ENCODE data around the gene MPC1. TPM values are rescaled to one million over a fixed set of nuclear protein-coding genes. Genes with fewer than 3 reads are reported as not detected.

The MPC1 gene
- 10 to 100 TPM; 43.1 to 64.3 (median 59.5) TPM for total RNA-seq

DNA sequence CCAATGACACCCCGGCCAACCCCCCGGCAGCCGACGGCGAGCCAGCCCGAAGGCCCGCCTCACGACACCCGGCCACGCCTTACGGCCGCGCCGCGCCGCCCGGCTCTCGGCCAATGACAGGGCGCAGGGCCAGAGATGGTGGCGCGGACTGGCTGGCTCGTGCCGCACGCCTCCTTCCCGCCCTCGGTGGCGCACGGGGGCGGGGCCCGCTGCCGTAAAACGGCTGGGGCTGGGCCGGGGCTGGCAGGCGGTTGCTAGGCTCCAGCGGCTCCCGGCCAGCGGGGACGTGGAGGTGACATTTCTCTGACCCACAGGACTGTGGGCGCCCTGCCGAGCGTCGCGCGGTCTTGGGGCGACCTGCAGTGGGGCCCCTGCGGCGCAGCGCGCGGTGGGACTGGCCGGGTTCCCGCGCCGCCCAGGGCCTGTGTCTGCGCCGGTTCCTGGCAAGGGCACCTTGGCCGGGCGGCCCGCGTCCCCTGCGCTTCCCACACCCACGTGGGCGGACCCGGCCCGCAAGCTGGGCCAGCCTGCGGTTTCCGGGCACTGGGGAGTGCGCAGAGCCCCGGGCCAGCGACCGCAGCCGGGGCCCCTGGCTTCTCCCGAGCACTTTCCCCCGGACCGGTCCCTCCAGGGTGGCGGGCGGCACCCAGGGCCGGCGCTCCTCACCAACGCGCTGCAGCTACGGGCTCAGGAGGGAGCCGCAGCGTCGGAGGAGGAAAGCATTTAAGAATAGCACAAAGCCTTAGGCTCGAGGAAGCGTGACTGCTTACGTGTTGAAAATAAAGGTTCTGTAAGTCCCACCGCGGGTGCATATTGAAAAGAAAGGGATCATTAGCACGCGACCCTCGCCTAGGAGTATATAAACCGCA is at the start of gene MPC1:
TSS of gene MPC1 (minus strand) at position 8 of the 869 bp plus-strand sequence. CDS start 64 bp downstream, outside the sequence.
- no peak for TF ChIP-seq CTCF (IDR thresholded peaks at IDR 0.05)
- TF ChIP-seq POLR2A (IDR thresholded peaks at IDR 0.05): peak in 3 of 4 donors; percentile 30 to 83 (median 71)
- peak within 1 kb of the TSS; percentile 68 to 91 (median 80) for H3K4me3 ChIP-seq

DNA sequence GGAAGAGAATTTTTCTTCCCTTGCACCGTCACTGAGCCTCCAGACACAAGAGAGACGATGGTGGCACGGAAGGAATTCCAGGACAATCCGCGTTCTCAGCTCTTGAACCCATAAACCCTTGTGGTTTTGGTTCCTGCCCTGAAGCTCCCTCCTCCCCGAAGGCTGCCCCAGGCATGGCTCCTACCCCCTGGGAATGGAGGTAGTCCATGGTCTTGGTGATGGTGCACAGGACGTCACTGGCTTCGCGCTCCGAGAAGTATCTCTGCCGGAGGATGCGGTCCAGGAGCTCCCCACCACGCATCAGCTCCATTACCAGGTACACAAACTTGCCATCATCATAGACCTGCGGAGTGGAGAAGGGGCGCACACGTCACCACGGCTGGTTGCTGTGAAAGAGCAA is 47.5 kb upstream of the MPC1 start:
- 88 to 89% methylated on average over 9 to 11 of the region's 17 CpGs for WGBS, 2 donors
- Histone ChIP-seq H3K4me1 (peaks cover 0 to under 1% (median 0%) of the 10 kb centered on the region in 3 donors), H3K4me3 (no peak overlapping the region), H3K9me3 (no peaks in the 10 kb centered on the region), H3K27me3 (no peaks in the 10 kb centered on the region), H3K36me3 (peaks cover 0 to 38% (median 0%) of the 10 kb centered on the region in 3 donors), H3K27ac (no peak overlapping the region)
- DNase-seq: no peak
- intact Hi-C loops (cut with DNase I): loop anchor here (10.0 kb wide), 1 partner anchor 325 kb away; no protein-coding TSS in a partner anchor
- TF ChIP-seq CTCF (IDR thresholded peaks at IDR 0.05) (no peak), POLR2A (IDR thresholded peaks at IDR 0.05) (no peak)

More for the DNA sequence above, at the start of gene MPC1:
- intact Hi-C loops (cut with DNase I): loop anchor here (5.0 kb wide), 1 partner anchor 41 kb away; the partner anchor contains the start of gene SFT2D1
- WGBS, 2 donors: 0 to 3% methylated on average over 11 to 14 of the region's 94 CpGs
- Histone ChIP-seq H3K27me3 (no peaks in the 10 kb centered on the region), H3K27ac (peak within 1 kb of the TSS; percentile 90 to 96 (median 92)), H3K4me1 (peaks cover 4 to 16% (median 10%) of the 10 kb centered on the region in 3 donors), H3K9me3 (no peaks in the 10 kb centered on the region), H3K36me3 (no peaks in the 10 kb centered on the region)
- peak; percentile 75 for DNase-seq

DNA sequence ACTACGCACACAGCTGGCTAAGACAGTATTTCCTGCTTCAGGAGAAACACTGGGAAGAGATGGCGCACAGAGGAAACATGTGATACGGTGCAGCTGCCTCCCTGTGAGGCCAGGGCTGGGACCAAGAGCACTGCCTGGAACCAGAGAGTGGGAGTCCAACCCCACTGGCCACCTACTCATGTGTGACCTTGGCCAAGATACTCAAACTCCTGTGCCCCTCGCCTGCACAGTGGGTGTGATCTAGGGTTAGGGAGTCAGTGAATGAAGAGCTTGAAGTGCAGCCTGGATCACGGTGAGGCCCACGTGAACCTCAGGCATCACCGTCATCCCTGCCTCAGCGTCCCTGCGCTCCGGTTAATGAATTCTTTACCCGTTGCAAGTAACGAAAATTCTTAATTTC is 41.7 kb upstream of the MPC1 start:
- Histone ChIP-seq H3K27ac (no peak overlapping the region), H3K36me3 (peaks cover 0 to 51% (median 0%) of the 10 kb centered on the region in 3 donors), H3K9me3 (no peaks in the 10 kb centered on the region), H3K4me3 (no peak overlapping the region), H3K4me1 (peaks cover 0 to 6% (median 0%) of the 10 kb centered on the region in 3 donors), H3K27me3 (no peaks in the 10 kb centered on the region)
- 95 to 96% methylated on average over 11 to 12 of the region's 12 CpGs for WGBS, 2 donors
- intact Hi-C loops (cut with DNase I): no loop called here
- DNase-seq: no peak
- TF ChIP-seq CTCF (IDR thresholded peaks at IDR 0.05) (no peak), POLR2A (IDR thresholded peaks at IDR 0.05) (no peak)

- DNase-seq: no peak
- Histone ChIP-seq H3K27me3 (no peaks in the 10 kb centered on the region), H3K4me3 (no peak overlapping the region), H3K36me3 (peaks cover 0 to 53% (median 0%) of the 10 kb centered on the region in 3 donors), H3K27ac (no peak overlapping the region), H3K9me3 (no peaks in the 10 kb centered on the region), H3K4me1 (peaks cover 0 to 6% (median 0%) of the 10 kb centered on the region in 3 donors)
- intact Hi-C loops (cut with DNase I): no loop called here
- TF ChIP-seq POLR2A (IDR thresholded peaks at IDR 0.05) (no peak), CTCF (IDR thresholded peaks at IDR 0.05) (no peak)
- 83 to 98% methylated on average over 6 to 7 of the region's 7 CpGs for WGBS, 2 donors
Measured at GRCh38 chr6:166423781-166424180, 41.0 kb upstream of the MPC1 start.

Measured in esophagus squamous epithelium (tissue), 5 donors.